HEK293 (cell line): ENCODE results near the gene DCST2.

Source experiments
- ATF2 ChIP-seq: fragments of 450-650 bp; formaldehyde crosslinking; IDR thresholded peaks from 2 replicates; pipeline ENCODE4 v1.5.1; 2016; ENCODE audit warnings: missing biosample characterization, missing genetic modification characterization, low read depth
- BCL6B ChIP-seq: fragments of 450-650 bp; formaldehyde crosslinking; IDR thresholded peaks from 2 replicates; pipeline ENCODE4 v1.5.1; 2017; ENCODE audit warnings: missing biosample characterization, missing genetic modification characterization
- REPIN1 ChIP-seq: fragments of 450-650 bp; formaldehyde crosslinking; IDR thresholded peaks from 2 replicates; pipeline ENCODE4 v1.5.1; 2017; ENCODE audit warnings: missing biosample characterization, missing genetic modification characterization, low read depth
- ZNF10 ChIP-seq: fragments of 450-650 bp; formaldehyde crosslinking; IDR thresholded peaks from 2 replicates; pipeline ENCODE4 v1.5.1; 2017; ENCODE audit warnings: missing biosample characterization, missing genetic modification characterization
- ZNF132 ChIP-seq: fragments of 450-650 bp; formaldehyde crosslinking; IDR thresholded peaks from 2 replicates; pipeline ENCODE4 v1.5.1; 2017; ENCODE audit warnings: missing biosample characterization, missing genetic modification characterization, borderline replicate concordance
- TF ChIP-seq, protein P1 (sequence below): fragments of 450-650 bp; formaldehyde crosslinking; IDR thresholded peaks from 2 replicates; pipeline ENCODE4 v1.5.1; 2016; ENCODE audit warnings: missing biosample characterization, missing genetic modification characterization
- TF ChIP-seq, protein P2 (sequence below): sonication (generic); formaldehyde crosslinking; IDR thresholded peaks from 2 replicates; pipeline ENCODE4 v1.8.1; 2022; ENCODE audit warnings: mild to moderate bottlenecking, moderate library complexity, missing genetic modification reagents

DNA sequence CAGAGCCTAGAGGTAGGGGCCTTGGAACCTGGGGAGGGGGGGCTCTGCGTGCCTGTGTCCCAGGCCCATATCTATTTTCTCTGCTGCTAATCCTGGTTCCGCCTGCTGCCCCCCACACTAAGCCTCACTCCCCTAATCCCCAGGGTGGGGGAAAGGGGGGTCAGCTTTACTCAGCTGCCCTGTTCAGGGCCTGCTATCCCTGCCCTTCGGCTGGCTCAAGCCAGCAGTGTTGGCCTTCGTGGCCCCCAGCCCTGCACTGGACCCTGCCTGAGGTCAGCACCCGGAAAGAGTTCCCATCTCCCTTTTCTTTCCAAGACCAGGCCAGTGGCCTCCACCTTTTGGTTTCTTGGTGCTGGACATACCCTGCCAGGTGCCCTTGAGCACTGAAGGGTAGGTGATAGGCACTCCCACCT, 22.6 kb downstream of the DCST2 start:
- TF ChIP-seq, protein P1, sequence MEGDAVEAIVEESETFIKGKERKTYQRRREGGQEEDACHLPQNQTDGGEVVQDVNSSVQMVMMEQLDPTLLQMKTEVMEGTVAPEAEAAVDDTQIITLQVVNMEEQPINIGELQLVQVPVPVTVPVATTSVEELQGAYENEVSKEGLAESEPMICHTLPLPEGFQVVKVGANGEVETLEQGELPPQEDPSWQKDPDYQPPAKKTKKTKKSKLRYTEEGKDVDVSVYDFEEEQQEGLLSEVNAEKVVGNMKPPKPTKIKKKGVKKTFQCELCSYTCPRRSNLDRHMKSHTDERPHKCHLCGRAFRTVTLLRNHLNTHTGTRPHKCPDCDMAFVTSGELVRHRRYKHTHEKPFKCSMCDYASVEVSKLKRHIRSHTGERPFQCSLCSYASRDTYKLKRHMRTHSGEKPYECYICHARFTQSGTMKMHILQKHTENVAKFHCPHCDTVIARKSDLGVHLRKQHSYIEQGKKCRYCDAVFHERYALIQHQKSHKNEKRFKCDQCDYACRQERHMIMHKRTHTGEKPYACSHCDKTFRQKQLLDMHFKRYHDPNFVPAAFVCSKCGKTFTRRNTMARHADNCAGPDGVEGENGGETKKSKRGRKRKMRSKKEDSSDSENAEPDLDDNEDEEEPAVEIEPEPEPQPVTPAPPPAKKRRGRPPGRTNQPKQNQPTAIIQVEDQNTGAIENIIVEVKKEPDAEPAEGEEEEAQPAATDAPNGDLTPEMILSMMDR (tag by site-specific recombination), result no peak
- TF ChIP-seq BCL6B (tag by site-specific recombination), result no peak
- TF ChIP-seq, protein P2, sequence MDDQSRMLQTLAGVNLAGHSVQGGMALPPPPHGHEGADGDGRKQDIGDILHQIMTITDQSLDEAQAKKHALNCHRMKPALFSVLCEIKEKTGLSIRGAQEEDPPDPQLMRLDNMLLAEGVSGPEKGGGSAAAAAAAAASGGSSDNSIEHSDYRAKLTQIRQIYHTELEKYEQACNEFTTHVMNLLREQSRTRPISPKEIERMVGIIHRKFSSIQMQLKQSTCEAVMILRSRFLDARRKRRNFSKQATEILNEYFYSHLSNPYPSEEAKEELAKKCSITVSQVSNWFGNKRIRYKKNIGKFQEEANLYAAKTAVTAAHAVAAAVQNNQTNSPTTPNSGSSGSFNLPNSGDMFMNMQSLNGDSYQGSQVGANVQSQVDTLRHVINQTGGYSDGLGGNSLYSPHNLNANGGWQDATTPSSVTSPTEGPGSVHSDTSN, result no peak
- no peak for TF ChIP-seq REPIN1
- TF ChIP-seq ATF2, result no peak
- TF ChIP-seq ZNF10 (tag by site-specific recombination), result no peak
- TF ChIP-seq ZNF132 (tag by site-specific recombination), result no peak
